HG02623 (cell line): ENCODE results near the gene ABCB10.
A peak's percentile ranks its signal among the peaks of the same experiment; 100 is the strongest.
"Not testable (repeated sequence)": the region's sequence is repeated elsewhere in the genome, so short reads cannot be mapped to it uniquely, and the experiment has no call there.

ENCODE experiments used
- ATAC-seq: cut with Tn5 transposase; IDR thresholded peaks from one replicate; pipeline ENCODE4 v1.9.1; 2021; ENCODE audit warnings: moderate library complexity; ENCODE audit not compliant: unreplicated experiment

The ABCB10 gene

GRCh38 chr1:229558460-229559335 is at the start of gene ABCB10:
ABCB10 (minus strand) TSS chr1:229558707; CDS start chr1:229558652, 55 bp downstream.
- peak; percentile 74 for ATAC-seq

- ATAC-seq = no peak
Measured at GRCh38 chr1:229607370-229607769, 48.9 kb upstream of the ABCB10 start.

GRCh38 chr1:229603371-229604005 is 45.0 kb upstream of the ABCB10 start:
- no peak for ATAC-seq

DNA sequence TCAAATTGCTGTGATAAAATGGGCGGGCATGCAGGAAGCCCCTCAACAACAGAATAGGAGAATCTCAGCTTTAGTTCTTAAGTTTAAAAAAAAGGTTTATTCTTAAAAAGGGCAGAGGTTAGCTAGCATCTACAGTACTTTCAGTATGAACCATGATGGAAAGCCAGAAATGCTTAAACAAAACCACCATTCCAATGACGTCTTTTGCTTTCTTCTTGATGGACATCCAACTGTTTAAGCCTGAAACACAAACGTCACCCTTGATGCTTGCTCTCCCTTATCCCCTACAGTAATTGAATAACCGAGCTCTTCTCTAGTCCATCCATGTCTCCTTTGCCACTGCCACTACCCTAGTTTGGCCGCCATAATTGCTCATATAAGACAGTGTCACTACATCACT is 41.7 kb upstream of the ABCB10 start:
- ATAC-seq = no peak

DNA sequence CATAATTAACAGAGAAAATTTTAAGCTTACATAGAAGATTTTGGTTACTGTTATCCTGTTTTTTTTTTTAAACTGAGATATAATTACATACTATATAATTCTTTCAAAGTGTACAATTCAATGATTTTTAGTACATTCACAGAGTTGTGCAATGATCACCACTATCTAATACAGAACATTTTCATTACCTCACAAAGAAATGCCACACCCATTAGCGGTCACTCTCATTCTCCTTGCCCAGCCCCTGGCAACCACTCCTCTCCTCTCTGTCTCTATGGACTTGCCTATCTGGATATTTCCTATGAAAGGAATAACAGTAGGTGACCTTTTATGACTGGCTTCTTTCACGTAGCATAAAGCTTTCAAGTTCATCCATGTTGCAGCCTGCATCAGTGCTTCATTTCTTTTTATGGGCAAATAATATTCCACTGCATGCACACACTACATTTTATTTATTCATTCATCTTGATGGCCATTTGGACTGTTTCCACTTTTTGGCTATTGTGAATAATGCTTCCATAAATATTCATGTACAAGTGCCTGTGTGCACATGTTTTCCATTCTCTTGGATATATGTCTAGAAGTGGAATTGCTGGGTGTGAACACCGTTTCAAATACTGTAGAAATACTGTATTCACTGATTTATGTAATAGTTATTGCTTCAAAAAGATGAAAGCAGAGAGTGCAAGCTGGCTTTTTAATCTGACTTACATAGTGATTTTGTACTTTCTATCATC is 40.9 kb upstream of the ABCB10 start:
- no peak for ATAC-seq

DNA sequence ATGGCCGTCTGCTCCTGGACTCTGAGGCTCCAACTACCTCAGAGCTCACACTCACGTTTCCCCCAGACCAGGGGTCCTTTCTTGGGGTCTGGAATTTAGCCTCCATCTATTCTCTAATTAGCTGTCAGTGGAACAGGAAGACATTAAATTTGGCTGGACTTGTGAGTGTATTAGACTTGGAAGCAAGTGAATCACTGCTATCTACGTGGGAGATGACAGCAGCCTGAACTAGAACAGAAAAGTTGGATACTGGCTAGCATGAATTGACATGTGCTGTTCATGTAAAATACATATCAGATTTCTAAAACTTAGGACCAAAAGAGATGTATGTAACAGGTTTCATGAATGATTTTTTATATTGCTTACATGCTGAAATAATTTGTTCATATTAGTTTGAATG is 39.4 kb upstream of the ABCB10 start:
- ATAC-seq = no peak

GRCh38 chr1:229596925-229597699 is 38.6 kb upstream of the ABCB10 start:
- no peak for ATAC-seq

- ATAC-seq = not testable (repeated sequence)
Measured at GRCh38 chr1:229595876-229596275, 37.4 kb upstream of the ABCB10 start.

GRCh38 chr1:229594227-229595008 is 35.9 kb upstream of the ABCB10 start:
- ATAC-seq = no peak

GRCh38 chr1:229593800-229594199 is 35.3 kb upstream of the ABCB10 start:
- no peak for ATAC-seq

DNA sequence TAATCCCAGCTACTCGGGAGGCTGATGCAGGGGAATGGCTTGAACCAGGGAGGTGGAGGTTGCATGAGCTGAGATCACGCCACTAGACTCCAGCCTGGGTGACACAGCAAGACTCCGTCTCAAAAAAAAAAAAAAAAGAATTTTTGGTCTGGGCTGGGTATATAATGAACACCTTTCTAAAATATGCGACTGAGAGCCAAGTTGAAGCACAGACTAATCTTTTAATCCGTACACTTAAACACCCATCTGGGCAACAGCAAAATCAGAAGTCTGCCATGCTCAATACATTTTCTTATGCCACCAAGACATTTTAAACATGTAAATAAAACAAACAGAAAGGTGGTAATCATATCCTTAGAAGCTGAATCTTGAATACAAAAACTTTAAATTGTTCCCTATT is 31.6 kb upstream of the ABCB10 start:
- no peak for ATAC-seq

GRCh38 chr1:229585338-229585737 is 26.8 kb upstream of the ABCB10 start:
- no peak for ATAC-seq

DNA sequence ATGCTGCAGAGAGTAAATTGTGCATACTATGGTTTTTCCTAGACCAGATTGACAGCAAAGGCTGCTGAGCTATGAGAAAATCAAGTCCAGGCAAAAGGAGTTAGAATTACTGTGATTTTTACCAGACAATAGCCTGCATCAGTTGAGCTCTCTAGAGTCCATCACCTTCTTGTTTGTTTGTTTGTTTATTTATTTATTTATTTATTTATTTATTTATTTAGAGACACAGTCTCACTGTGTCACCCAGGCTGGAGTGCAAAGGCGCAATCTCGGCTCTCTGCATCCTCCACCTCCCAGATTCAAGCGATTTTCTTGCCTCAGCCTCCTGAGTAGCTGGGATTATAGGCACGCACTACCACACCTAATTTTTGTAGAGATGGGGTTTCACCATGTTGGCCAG is 24.2 kb upstream of the ABCB10 start:
- no peak for ATAC-seq

DNA sequence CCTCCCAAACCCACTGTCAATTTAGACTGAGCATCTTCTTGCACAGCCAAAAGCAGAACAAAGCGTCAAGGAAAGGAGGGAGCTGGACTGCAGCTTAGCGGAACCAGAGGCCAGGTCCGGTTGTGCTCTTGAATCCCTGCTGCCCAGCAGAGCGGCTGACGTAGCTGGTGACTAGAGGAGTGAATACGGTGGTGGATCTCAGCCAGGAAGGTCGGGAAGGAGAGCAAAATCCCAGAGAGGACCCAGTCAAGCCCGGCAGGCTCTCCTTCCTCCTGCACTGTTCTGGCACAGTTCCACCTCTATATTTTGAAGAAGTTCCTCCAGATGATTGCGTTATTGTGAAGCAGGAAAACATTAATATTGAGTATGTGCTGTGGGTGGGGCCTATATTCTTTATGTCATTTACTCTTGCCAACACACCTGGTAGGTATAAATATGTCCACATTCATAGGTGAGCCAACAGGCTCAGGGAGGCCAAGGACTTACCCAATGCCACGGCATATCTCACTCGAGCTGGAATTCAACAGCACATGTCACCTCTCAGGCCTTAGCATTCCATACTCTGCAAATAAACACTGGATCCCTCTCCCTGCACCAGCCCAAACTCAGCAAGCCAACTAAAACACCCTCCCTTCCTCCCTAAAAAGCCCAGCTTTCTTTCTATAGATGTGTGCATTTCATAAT is 23.6 kb upstream of the ABCB10 start:
- no peak for ATAC-seq

- no peak for ATAC-seq
Measured at GRCh38 chr1:229581485-229581884, 23.0 kb upstream of the ABCB10 start.

DNA sequence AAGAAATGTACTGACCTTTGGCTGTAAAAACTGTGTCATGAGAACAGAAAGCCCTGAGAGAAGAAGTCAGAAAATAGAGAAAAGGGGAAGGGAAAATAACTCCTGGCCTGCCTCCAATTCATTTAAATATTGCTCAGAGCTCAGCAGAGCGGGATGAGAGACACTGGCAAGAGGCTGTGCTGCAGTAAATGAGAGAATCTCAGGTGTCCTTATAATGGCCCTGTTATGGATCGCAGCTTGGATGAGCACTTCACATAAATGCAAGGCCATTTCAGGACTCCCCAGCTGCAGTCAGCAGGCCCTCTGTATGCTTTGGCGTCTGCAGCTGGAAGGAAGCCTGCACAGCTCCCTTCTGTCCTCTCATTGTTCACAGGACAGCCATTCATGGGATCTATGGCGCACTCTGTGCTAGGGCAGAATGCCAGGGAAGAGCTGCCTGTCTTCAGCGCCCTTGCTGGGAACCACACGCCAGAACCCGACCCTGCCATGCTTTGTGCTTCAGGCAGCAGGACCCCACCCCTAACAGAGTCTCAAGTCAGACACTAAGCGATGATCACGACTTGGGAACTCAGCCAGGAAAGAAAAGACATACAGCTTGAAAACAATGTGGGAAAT is 20.7 kb upstream of the ABCB10 start:
- peak; percentile 87 for ATAC-seq

- ATAC-seq = no peak
Measured at GRCh38 chr1:229578168-229579058, 19.9 kb upstream of the ABCB10 start.
